Stimulated activated naive CD8-positive, alpha-beta T cell treated with anti-CD3 and anti-CD28 coated beads, Interleukin-15, amount 100 ng/mL, for 72 hours (primary cell): Measurements from ENCODE around the gene GANC.
"Not testable (repeated sequence)": the region's sequence is repeated elsewhere in the genome, so short reads cannot be mapped to it uniquely, and the experiment has no call there.

ENCODE experiments used
- ATAC-seq: fragments of 150-1000 bp; cut with Tn5 transposase; 2 replicates; pipeline ENCODE4 v1.10.0; 2021; ENCODE audit warnings: mild to moderate bottlenecking, moderate library complexity
- DNase-seq, 2 donors: peaks; one replicate each; pipeline ENCODE4 v3.0.0; 2021 to 2022
- H3K27ac Mint-ChIP-seq, 2 donors: one replicate each; pipeline ENCODE4 v1.8.0; 2022; ENCODE audit warnings: mild to moderate bottlenecking in 2 of 2, mixed read lengths in 2 of 2, moderate library complexity in 2 of 2
- H3K27me3 Mint-ChIP-seq: one replicate; pipeline ENCODE4 v1.8.0; 2022; ENCODE audit warnings: mixed read lengths
- H3K4me1 Mint-ChIP-seq: one replicate; pipeline ENCODE4 v1.8.0; 2022; ENCODE audit warnings: mild to moderate bottlenecking, mixed read lengths
- H3K4me3 Mint-ChIP-seq, 2 donors: one replicate each; pipeline ENCODE4 v1.8.0; 2022; ENCODE audit warnings: mild to moderate bottlenecking in 2 of 2, mixed read lengths in 2 of 2, moderate library complexity in 1 of 2
- H3K9me3 Mint-ChIP-seq, 2 donors: one replicate each; pipeline ENCODE4 v1.8.0; 2022; ENCODE audit warnings: mixed read lengths in 2 of 2

The GANC gene

GRCh38 chr15:42316282-42316805, 43.3 kb downstream of the GANC start:
- not testable (repeated sequence) for DNase-seq, H3K4me3 Mint-ChIP-seq, ATAC-seq, H3K27ac Mint-ChIP-seq, H3K27me3 Mint-ChIP-seq, H3K4me1 Mint-ChIP-seq, H3K9me3 Mint-ChIP-seq

GRCh38 chr15:42319206-42319605, 46.2 kb downstream of the GANC start:
- Mint-ChIP-seq H3K27ac (no peak overlapping the region), H3K9me3 (no peaks in the 10 kb centered on the region), H3K4me3 (no peak overlapping the region), H3K4me1 (no peaks in the 10 kb centered on the region), H3K27me3 (no peaks in the 10 kb centered on the region)
- DNase-seq, result no peak
- ATAC-seq, result no peak

GRCh38 chr15:42324308-42324707, 51.3 kb downstream of the GANC start:
- no peaks in the 10 kb centered on the region for H3K9me3 Mint-ChIP-seq
- H3K27ac Mint-ChIP-seq, result no peak overlapping the region
- no peaks in the 10 kb centered on the region for H3K27me3 Mint-ChIP-seq
- H3K4me1 Mint-ChIP-seq, result no peaks in the 10 kb centered on the region
- ATAC-seq, result no peak
- no peak overlapping the region for H3K4me3 Mint-ChIP-seq
- no peak for DNase-seq

GRCh38 chr15:42329161-42329560, 56.2 kb downstream of the GANC start:
- Mint-ChIP-seq H3K27me3 (no peaks in the 10 kb centered on the region), H3K4me3 (no peak overlapping the region), H3K9me3 (no peaks in the 10 kb centered on the region), H3K4me1 (no peaks in the 10 kb centered on the region), H3K27ac (no peak overlapping the region)
- DNase-seq, result no peak
- no peak for ATAC-seq

- ATAC-seq (no peak), DNase-seq (no peak)
- Mint-ChIP-seq H3K4me3 (no peak overlapping the region), H3K27me3 (no peaks in the 10 kb centered on the region), H3K27ac (no peak overlapping the region), H3K9me3 (peaks cover 5% of the 10 kb centered on the region in 2 donors), H3K4me1 (no peaks in the 10 kb centered on the region)
Observed at GRCh38 chr15:42329992-42330391, 57.0 kb downstream of the GANC start.

GRCh38 chr15:42331235-42331634, 58.2 kb downstream of the GANC start:
- H3K4me1 Mint-ChIP-seq, result no peaks in the 10 kb centered on the region
- H3K4me3 Mint-ChIP-seq, result no peak overlapping the region
- no peak for ATAC-seq
- DNase-seq, result no peak
- no peak overlapping the region for H3K27ac Mint-ChIP-seq
- H3K27me3 Mint-ChIP-seq, result no peaks in the 10 kb centered on the region
- H3K9me3 Mint-ChIP-seq, result peaks cover 13% of the 10 kb centered on the region in 2 donors

GRCh38 chr15:42332331-42332730, 59.3 kb downstream of the GANC start:
- no peak overlapping the region for H3K27ac Mint-ChIP-seq
- no peak for DNase-seq

GRCh38 chr15:42335074-42335473, 62.1 kb downstream of the GANC start:
- no peaks in the 10 kb centered on the region for H3K27me3 Mint-ChIP-seq
- no peak for ATAC-seq
- no peaks in the 10 kb centered on the region for H3K4me1 Mint-ChIP-seq
- no peak overlapping the region for H3K27ac Mint-ChIP-seq
- no peak for DNase-seq
- H3K9me3 Mint-ChIP-seq, result peaks cover 13% of the 10 kb centered on the region in 2 donors
- no peak overlapping the region for H3K4me3 Mint-ChIP-seq

More at GRCh38 chr15:42332331-42332730, 59.3 kb downstream of the GANC start:
- no peaks in the 10 kb centered on the region for H3K4me1 Mint-ChIP-seq
- H3K9me3 Mint-ChIP-seq, result peaks cover 13% of the 10 kb centered on the region in 2 donors
- no peak for ATAC-seq
- no peak overlapping the region for H3K4me3 Mint-ChIP-seq
- H3K27me3 Mint-ChIP-seq, result no peaks in the 10 kb centered on the region

- peaks cover 13% of the 10 kb centered on the region in 2 donors for H3K9me3 Mint-ChIP-seq
Observed at GRCh38 chr15:42336650-42337049, 63.6 kb downstream of the GANC start.

GRCh38 chr15:42337104-42337503, 64.1 kb downstream of the GANC start:
- not testable (repeated sequence) for DNase-seq, H3K4me3 Mint-ChIP-seq, H3K27ac Mint-ChIP-seq, H3K4me1 Mint-ChIP-seq, ATAC-seq, H3K27me3 Mint-ChIP-seq
- peaks cover 13% of the 10 kb centered on the region in 2 donors for H3K9me3 Mint-ChIP-seq

More at GRCh38 chr15:42336650-42337049, 63.6 kb downstream of the GANC start:
- not testable (repeated sequence) for DNase-seq, H3K4me1 Mint-ChIP-seq, H3K4me3 Mint-ChIP-seq, H3K27me3 Mint-ChIP-seq, ATAC-seq
- H3K27ac Mint-ChIP-seq, result peak overlapping the region in 1 of 2 donors; percentile 35

- Mint-ChIP-seq H3K27ac (no peak overlapping the region), H3K9me3 (peaks cover 13% of the 10 kb centered on the region in 2 donors), H3K4me3 (no peak overlapping the region), H3K4me1 (no peaks in the 10 kb centered on the region), H3K27me3 (no peaks in the 10 kb centered on the region)
- no peak for DNase-seq
- ATAC-seq, result no peak
Observed at GRCh38 chr15:42338500-42338899, 65.5 kb downstream of the GANC start.

- Mint-ChIP-seq H3K4me3 (no peak overlapping the region), H3K27ac (no peak overlapping the region), H3K9me3 (no peaks in the 10 kb centered on the region), H3K4me1 (no peaks in the 10 kb centered on the region), H3K27me3 (no peaks in the 10 kb centered on the region)
- no peak for DNase-seq
- ATAC-seq, result no peak
Observed at GRCh38 chr15:42343596-42344232, 70.7 kb downstream of the GANC start.

GRCh38 chr15:42344763-42345162, 71.8 kb downstream of the GANC start:
- ATAC-seq, result no peak
- Mint-ChIP-seq H3K27ac (no peak overlapping the region), H3K27me3 (no peaks in the 10 kb centered on the region), H3K4me1 (no peaks in the 10 kb centered on the region), H3K9me3 (no peaks in the 10 kb centered on the region), H3K4me3 (no peak overlapping the region)
- no peak for DNase-seq

GRCh38 chr15:42345504-42345903, 72.5 kb downstream of the GANC start:
- DNase-seq, result no peak
- Mint-ChIP-seq H3K27me3 (no peaks in the 10 kb centered on the region), H3K27ac (no peak overlapping the region)

GRCh38 chr15:42348083-42348482, 75.1 kb downstream of the GANC start:
- Mint-ChIP-seq H3K27ac (no peak overlapping the region), H3K4me3 (no peak overlapping the region), H3K27me3 (no peaks in the 10 kb centered on the region), H3K4me1 (no peaks in the 10 kb centered on the region), H3K9me3 (no peaks in the 10 kb centered on the region)
- no peak for DNase-seq
- no peak for ATAC-seq

More at GRCh38 chr15:42345504-42345903, 72.5 kb downstream of the GANC start:
- ATAC-seq, result no peak
- H3K4me1 Mint-ChIP-seq, result no peaks in the 10 kb centered on the region
- no peak overlapping the region for H3K4me3 Mint-ChIP-seq
- H3K9me3 Mint-ChIP-seq, result no peaks in the 10 kb centered on the region

GRCh38 chr15:42349186-42349585, 76.2 kb downstream of the GANC start:
- no peak for ATAC-seq

GRCh38 chr15:42352401-42352800, 79.4 kb downstream of the GANC start:
- no peak for ATAC-seq
- H3K27ac Mint-ChIP-seq, result peak overlapping the region in 1 of 2 donors; percentile 51
- H3K4me1 Mint-ChIP-seq, result no peaks in the 10 kb centered on the region
- no peak for DNase-seq
- no peaks in the 10 kb centered on the region for H3K9me3 Mint-ChIP-seq
- H3K27me3 Mint-ChIP-seq, result no peaks in the 10 kb centered on the region
- no peak overlapping the region for H3K4me3 Mint-ChIP-seq

More at GRCh38 chr15:42349186-42349585, 76.2 kb downstream of the GANC start:
- no peaks in the 10 kb centered on the region for H3K27me3 Mint-ChIP-seq
- no peaks in the 10 kb centered on the region for H3K4me1 Mint-ChIP-seq
- no peaks in the 10 kb centered on the region for H3K9me3 Mint-ChIP-seq
- no peak for DNase-seq
- no peak overlapping the region for H3K4me3 Mint-ChIP-seq
- H3K27ac Mint-ChIP-seq, result no peak overlapping the region
